Measurements from ENCODE around the gene UBE2I. TPM values are rescaled to one million over a fixed set of nuclear protein-coding genes. Genes with fewer than 3 reads are reported as not detected.
A peak's percentile ranks its signal among the peaks of the same experiment; 100 is the strongest.

The UBE2I gene
- total RNA-seq, 6 experiments from 2014 or later = 25.0 to 48.0 (median 39.3) TPM

DNA sequence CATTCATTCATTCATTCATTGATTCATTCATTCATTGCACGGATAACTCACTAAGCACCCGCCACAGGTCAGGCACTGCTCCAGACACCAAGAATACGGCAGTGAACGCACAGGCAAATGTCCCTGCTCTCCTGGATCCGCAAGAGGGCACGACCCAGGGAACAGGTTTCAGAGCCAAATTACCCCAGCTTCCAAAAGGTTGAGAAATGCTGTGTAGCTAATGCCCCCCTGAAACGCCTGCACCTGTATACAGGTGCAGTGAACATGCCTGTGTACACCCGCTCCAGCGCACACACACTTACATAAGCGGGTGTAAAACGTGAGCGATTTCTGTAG lies 9.6 kb upstream of the UBE2I start:
- peak; percentile 9 to 50 (median 22) for ATAC-seq
- TF ChIP-seq, protein P1, sequence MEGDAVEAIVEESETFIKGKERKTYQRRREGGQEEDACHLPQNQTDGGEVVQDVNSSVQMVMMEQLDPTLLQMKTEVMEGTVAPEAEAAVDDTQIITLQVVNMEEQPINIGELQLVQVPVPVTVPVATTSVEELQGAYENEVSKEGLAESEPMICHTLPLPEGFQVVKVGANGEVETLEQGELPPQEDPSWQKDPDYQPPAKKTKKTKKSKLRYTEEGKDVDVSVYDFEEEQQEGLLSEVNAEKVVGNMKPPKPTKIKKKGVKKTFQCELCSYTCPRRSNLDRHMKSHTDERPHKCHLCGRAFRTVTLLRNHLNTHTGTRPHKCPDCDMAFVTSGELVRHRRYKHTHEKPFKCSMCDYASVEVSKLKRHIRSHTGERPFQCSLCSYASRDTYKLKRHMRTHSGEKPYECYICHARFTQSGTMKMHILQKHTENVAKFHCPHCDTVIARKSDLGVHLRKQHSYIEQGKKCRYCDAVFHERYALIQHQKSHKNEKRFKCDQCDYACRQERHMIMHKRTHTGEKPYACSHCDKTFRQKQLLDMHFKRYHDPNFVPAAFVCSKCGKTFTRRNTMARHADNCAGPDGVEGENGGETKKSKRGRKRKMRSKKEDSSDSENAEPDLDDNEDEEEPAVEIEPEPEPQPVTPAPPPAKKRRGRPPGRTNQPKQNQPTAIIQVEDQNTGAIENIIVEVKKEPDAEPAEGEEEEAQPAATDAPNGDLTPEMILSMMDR (IDR thresholded peaks at IDR 0.05) = no peak
- TF ChIP-seq POLR2A (IDR thresholded peaks at IDR 0.05) = no peak
- peak overlapping the region; percentile 51 to 88 (median 63) for H3K27ac ChIP-seq
- H3K4me3 ChIP-seq = peak overlapping the region; percentile 16 to 57 (median 46)
- H3K36me3 ChIP-seq = no peaks in the 10 kb centered on the region
- no peaks in the 10 kb centered on the region for H3K9me3 ChIP-seq
- WGBS (ENCODE audit: insufficient coverage, low coverage, low lambda C conversion rate, missing lambda C conversion rate) = 32% methylated on average over 12 of the region's 12 CpGs
- no peak for DNase-seq
- intact Hi-C loops (cut with DNase I) = no loop called here
- H3K4me1 ChIP-seq = peaks cover 0 to 32% (median 14%) of the 10 kb centered on the region in 4 donors
- no peaks in the 10 kb centered on the region for H3K27me3 ChIP-seq

DNA sequence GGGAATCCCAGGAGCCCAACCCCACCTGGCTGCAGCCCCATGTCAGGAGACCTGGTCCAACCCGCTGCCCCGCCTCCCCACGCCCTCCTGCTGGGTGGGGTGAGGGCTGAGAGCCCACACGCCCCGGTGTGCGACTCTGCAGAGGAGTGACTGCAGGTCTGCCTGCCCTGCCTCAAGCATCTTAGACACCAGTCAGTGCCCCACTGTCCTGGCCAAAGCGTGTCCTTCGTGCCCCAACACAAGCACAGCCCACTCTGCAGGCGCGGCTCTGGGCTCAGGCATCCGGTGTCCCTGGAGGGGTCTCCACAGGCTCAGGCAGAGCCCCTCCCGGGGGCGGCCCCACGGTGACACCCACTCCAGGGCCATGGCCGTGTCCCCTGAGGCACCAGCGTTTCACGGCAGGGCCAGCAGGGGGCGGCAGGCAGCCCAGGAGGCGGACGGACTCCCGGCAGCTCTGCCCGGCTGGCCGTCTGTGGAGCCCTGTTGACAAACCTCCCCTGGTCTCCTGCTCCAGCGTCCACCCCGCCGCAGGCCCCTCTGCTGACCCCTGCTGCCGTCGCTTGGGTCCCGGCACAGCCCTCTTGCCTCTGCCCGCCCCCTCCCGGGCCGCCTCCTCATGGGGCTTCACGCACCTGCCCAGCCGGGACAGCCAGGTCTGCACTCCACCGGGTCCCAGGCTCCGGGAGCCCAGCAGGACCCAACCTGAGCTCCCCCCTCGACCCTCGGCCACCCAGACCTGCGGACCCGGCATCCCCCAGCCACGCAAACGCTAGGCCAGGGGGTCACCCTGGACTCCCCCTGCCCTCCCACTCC lies 8.6 kb upstream of the UBE2I start:
- Histone ChIP-seq H3K4me1 (peaks cover 0 to 32% (median 14%) of the 10 kb centered on the region in 4 donors), H3K36me3 (no peaks in the 10 kb centered on the region), H3K27ac (peak overlapping the region in 2 of 3 donors; percentile 63 to 88), H3K9me3 (no peaks in the 10 kb centered on the region), H3K27me3 (no peaks in the 10 kb centered on the region), H3K4me3 (peak overlapping the region in 2 of 3 donors; percentile 36 to 46)
- TF ChIP-seq, protein P1 (IDR thresholded peaks at IDR 0.05) = peak; percentile 82 to 98 (median 90)
- TF ChIP-seq POLR2A (IDR thresholded peaks at IDR 0.05) = no peak
- 15% methylated on average over 4 of the region's 42 CpGs for WGBS (ENCODE audit: insufficient coverage, low coverage, low lambda C conversion rate, missing lambda C conversion rate)
- intact Hi-C loops (cut with DNase I) = no loop called here
- peak; percentile 80 to 83 (median 81) for DNase-seq
- ATAC-seq = peak; percentile 60 to 78 (median 74)

DNA sequence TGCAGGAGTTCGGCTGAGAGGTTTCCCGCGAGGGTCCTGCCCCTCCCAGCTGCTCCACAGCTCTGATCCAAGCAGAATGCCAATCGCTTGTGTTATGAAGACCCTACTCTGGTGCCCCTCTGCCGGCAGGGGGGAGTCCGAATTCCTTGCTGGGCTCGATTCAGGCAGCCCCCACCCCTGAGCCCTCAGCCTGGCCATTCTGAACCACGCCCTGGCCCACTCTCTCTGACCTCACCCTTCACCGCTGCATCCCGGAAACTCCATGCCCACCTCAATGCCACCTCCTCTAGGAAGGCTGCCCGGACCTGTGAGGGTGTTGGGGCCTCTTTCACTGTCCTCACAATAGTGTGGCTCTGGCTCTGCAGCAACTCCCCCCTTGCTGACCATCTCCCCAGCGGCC lies 7.9 kb upstream of the UBE2I start:
- 60% methylated on average over 3 of the region's 12 CpGs for WGBS (ENCODE audit: insufficient coverage, low coverage, low lambda C conversion rate, missing lambda C conversion rate)
- Histone ChIP-seq H3K9me3 (no peaks in the 10 kb centered on the region), H3K4me1 (peaks cover 0 to 32% (median 13%) of the 10 kb centered on the region in 4 donors), H3K27me3 (no peaks in the 10 kb centered on the region), H3K27ac (no peak overlapping the region), H3K36me3 (no peaks in the 10 kb centered on the region), H3K4me3 (no peak overlapping the region)
- intact Hi-C loops (cut with DNase I) = no loop called here
- ATAC-seq = no peak
- TF ChIP-seq POLR2A (IDR thresholded peaks at IDR 0.05) = no peak
- TF ChIP-seq, protein P1 (IDR thresholded peaks at IDR 0.05) = no peak
- no peak for DNase-seq

DNA sequence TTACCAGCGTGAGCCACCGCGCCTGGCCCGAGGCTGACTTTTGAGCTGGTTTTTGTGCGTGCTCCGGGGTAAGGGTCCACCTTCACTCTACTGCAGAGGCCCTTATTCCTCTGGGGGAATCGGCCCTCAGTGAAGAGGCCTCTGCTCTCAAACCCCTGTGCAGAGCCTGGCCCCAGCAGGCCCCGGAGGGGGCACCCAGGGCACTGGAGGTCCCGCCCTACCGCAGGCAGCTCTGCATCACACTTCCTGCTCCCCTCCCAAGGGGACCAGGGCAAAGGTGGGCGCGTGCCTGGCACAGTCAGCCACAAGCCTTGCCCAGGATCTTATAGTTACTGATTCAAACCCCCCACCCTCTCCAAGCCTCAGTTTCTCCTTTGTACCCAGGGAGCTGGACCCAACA lies 3.6 kb upstream of the UBE2I start:
- DNase-seq = no peak
- 33% methylated on average over 1 of the region's 12 CpGs for whole genome bisulfite sequencing (ENCODE audit: insufficient coverage, low coverage, low lambda C conversion rate, missing lambda C conversion rate)
- no peak for ATAC-seq
- TF ChIP-seq, protein P1 (IDR thresholded peaks at IDR 0.05) = no peak
- TF ChIP-seq POLR2A (IDR thresholded peaks at IDR 0.05) = no peak
- Histone ChIP-seq H3K9me3 (no peaks in the 10 kb centered on the region), H3K27me3 (no peaks in the 10 kb centered on the region), H3K4me3 (no peak overlapping the region), H3K27ac (no peak overlapping the region), H3K4me1 (peaks cover 0 to 11% (median 4%) of the 10 kb centered on the region in 4 donors), H3K36me3 (no peaks in the 10 kb centered on the region)
- intact Hi-C loops (cut with DNase I) = no loop called here
